ENCODE data around the gene ARID5B.

DNA sequence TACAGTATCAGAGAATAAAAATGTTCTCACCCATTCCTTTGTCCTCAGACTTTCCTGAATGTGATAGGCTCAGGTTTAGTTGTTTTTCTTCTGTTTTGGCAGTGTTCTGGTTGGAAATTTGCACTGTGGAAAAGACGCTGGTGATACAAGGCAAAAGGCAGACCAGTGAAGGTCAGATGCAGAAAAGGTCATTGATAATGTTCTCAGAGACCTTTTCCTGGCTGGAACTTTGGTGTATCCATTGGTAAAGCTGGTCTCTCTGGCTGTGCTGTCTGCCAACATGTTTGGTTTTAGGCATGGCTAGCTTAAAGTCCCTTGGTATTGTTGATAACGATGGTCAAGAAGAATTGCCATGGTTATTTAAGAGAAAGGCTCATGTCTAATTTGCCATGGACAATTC lies 11.5 kb downstream of the ARID5B start:
- TF ChIP-seq CTCF (IDR thresholded peaks at IDR 0.05) (no peak), ETV6 (CRISPR knock-in tag; IDR thresholded peaks at IDR 0.05) (no peak), ZNF263 (CRISPR knock-in tag; IDR thresholded peaks at IDR 0.05; ENCODE audit: low read depth) (no peak), ZBTB21 (CRISPR knock-in tag; IDR thresholded peaks at IDR 0.05; ENCODE audit: borderline replicate concordance) (no peak)

Data from WTC11 (cell line).